Tibial nerve (tissue), 4 donors: ENCODE measurements around the gene TMC7.

Experiments used
- CTCF ChIP-seq, 5 experiments: fragments of 200-600 bp in 3 of 5; fragments of 450-650 bp in 2 of 5; sonication (generic) in 3 of 5; IDR thresholded peaks; one replicate each; pipeline ENCODE4 v1.5.1; 2016 to 2019; ENCODE audit warnings: antibody characterized with exemption in 5 of 5, mild to moderate bottlenecking in 3 of 5, moderate library complexity in 2 of 5
- EP300 ChIP-seq, 2 donors: sonication (generic); formaldehyde crosslinking; IDR thresholded peaks; one replicate each; pipeline ENCODE4 v1.6.1; 2017; ENCODE audit warnings: antibody characterized with exemption in 2 of 2, mild to moderate bottlenecking in 1 of 2
- POLR2A ChIP-seq, 2 donors: fragments of 450-650 bp; IDR thresholded peaks; one replicate each; pipeline ENCODE4 v1.6.1; 2017; ENCODE audit warnings: antibody characterized with exemption in 2 of 2, mild to moderate bottlenecking in 2 of 2, moderate library complexity in 2 of 2

- TF ChIP-seq CTCF (IDR thresholded peaks at IDR 0.05) (no peak), POLR2A (IDR thresholded peaks at IDR 0.05) (no peak), EP300 (IDR thresholded peaks at IDR 0.05) (no peak)
These were observed 84.6 kb downstream of the TMC7 start for GRCh38 chr16:19068237-19068815.
